Endometrial microvascular endothelial cells (primary cell): Measurements from ENCODE around the gene RANBP9. TPM values are rescaled to one million over a fixed set of nuclear protein-coding genes. Genes with fewer than 3 reads are reported as not detected.

ENCODE experiments used
- in situ Hi-C: cut with HindIII; loops from 2 replicates; pipeline ENCODE4 v1.10.0; 2017; ENCODE audit warnings: low sequenced_read_pairs, low pct_unique_long_range_greater_than_20kb; ENCODE audit errors: inconsistent ontology term
- total RNA-seq: library from RNA; depleted of rRNA; stranded (reverse); fragments of >200 nt; gene quantifications from one replicate; pipeline ENCODE4 v1.2.3, GENCODE V29; 2015; ENCODE audit errors: inconsistent ontology term

RANBP9 gene
- total RNA-seq, 1 donor from 2014 or later, result 26.0 TPM

GRCh38 chr6:13663986-13664385 lies 47.6 kb downstream of the RANBP9 start:
- in situ Hi-C loops, result no loop called here

GRCh38 chr6:13662651-13663334 lies 48.8 kb downstream of the RANBP9 start:
- in situ Hi-C loops, result no loop called here

- in situ Hi-C loops, result no loop called here
Observed at GRCh38 chr6:13661647-13662046, 50.0 kb downstream of the RANBP9 start.

GRCh38 chr6:13660893-13661292 lies 50.7 kb downstream of the RANBP9 start:
- in situ Hi-C loops, result no loop called here

- in situ Hi-C loops, result no loop called here
Observed at GRCh38 chr6:13660273-13660672, 51.4 kb downstream of the RANBP9 start.

- in situ Hi-C loops, result no loop called here
Observed at GRCh38 chr6:13655700-13656099, 55.9 kb downstream of the RANBP9 start.

- in situ Hi-C loops, result no loop called here
Observed at GRCh38 chr6:13654496-13654895, 57.1 kb downstream of the RANBP9 start.

GRCh38 chr6:13653296-13653695 lies 58.3 kb downstream of the RANBP9 start:
- in situ Hi-C loops, result no loop called here

- in situ Hi-C loops, result no loop called here
Observed at GRCh38 chr6:13649393-13649792, 62.2 kb downstream of the RANBP9 start.

- in situ Hi-C loops, result no loop called here
Observed at GRCh38 chr6:13648850-13649249, 62.8 kb downstream of the RANBP9 start.

- in situ Hi-C loops, result no loop called here
Observed at GRCh38 chr6:13643125-13643524, 68.5 kb downstream of the RANBP9 start.

GRCh38 chr6:13641315-13641714 lies 70.3 kb downstream of the RANBP9 start:
- in situ Hi-C loops, result no loop called here

GRCh38 chr6:13638626-13639025 lies 73.0 kb downstream of the RANBP9 start:
- in situ Hi-C loops, result no loop called here

GRCh38 chr6:13638014-13638413 lies 73.6 kb downstream of the RANBP9 start:
- in situ Hi-C loops, result no loop called here

GRCh38 chr6:13635948-13636658 lies 75.5 kb downstream of the RANBP9 start:
- in situ Hi-C loops, result no loop called here

- in situ Hi-C loops, result no loop called here
Observed at GRCh38 chr6:13633343-13633742, 78.3 kb downstream of the RANBP9 start.

- in situ Hi-C loops, result no loop called here
Observed at GRCh38 chr6:13630499-13630898, 81.1 kb downstream of the RANBP9 start.

- in situ Hi-C loops, result no loop called here
Observed at GRCh38 chr6:13629459-13630116, 82.0 kb downstream of the RANBP9 start.

- in situ Hi-C loops, result no loop called here
Observed at GRCh38 chr6:13624871-13625288, 86.8 kb downstream of the RANBP9 start.

- in situ Hi-C loops, result no loop called here
Observed at GRCh38 chr6:13617066-13617465, 94.6 kb downstream of the RANBP9 start.
